Measurements from ENCODE around the gene PANX2. TPM values are rescaled to one million over a fixed set of nuclear protein-coding genes. Genes with fewer than 3 reads are reported as not detected.

PANX2 gene
- total and polyA plus RNA-seq, 2 of the 13 experiments (the other 11 are each of a cell fraction or from before 2014, with no cell fraction given), result 0.15 to 1.1 TPM

DNA sequence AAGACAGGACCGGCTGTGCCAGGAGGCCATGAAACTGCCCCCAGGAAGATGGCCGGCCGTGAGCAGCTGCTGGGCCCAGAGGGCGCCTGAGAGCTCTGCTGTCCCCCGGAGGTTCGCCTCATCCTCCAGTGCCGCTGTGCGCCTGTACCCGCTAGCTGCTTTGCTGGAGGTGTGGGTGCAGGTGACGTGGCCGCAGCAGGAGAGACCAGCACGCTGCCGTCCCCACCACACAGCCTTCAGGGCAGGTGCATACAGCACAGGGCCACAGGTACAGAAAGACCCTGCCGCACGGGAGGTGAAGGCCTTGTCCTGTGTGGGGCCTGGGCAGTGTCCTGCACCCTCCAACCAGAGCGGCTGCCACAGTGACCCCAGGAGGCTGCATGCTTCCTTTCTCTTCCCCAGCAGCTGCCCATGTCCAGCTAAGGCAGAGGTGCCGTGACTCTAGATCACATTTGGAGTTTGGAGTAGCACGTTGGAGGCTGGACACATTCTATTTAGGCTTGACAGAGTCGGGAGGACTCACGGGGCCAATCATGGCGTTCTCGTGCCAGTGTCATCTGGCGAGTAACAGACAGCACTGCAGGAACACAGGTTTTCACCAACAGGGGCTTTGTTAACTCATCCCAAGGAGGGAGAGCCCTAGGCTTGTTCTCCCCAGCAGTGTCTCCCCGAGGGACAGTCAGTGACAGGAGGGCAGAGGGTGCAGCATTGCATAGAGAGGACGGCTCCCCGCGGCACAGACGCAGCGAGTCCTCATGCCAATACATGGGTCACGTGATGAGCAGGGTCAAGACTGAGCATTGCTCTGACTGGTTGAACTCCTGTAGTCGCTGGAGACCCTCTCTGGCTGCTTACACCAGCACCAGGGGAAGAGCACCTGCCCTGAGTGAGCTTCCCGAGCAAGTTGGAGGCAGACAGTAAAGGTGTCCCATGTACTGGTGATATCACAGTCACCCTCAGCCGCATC, 18.7 kb upstream of the PANX2 start (continued):
- TF ChIP-seq ATF7 (IDR thresholded peaks at IDR 0.05) (no peak), ATF7 (CRISPR knock-in tag; IDR thresholded peaks at IDR 0.05) (no peak), PRMT3 (CRISPR knock-in tag; IDR thresholded peaks at IDR 0.05; ENCODE audit: borderline replicate concordance, low read depth) (no peak), ZNF235 (CRISPR knock-in tag; IDR thresholded peaks at IDR 0.05; ENCODE audit: borderline replicate concordance) (no peak), SETDB1 (CRISPR knock-in tag; IDR thresholded peaks at IDR 0.05; ENCODE audit: borderline replicate concordance) (no peak), ZFP36L2 (CRISPR knock-in tag; IDR thresholded peaks at IDR 0.05) (no peak), NRL (CRISPR knock-in tag; IDR thresholded peaks at IDR 0.05; ENCODE audit: borderline replicate concordance) (0 out of 2 replicates have a peak, but pooled peaks have one; percentile 64), EEA1 (CRISPR knock-in tag; IDR thresholded peaks at IDR 0.05; ENCODE audit: borderline replicate concordance) (0 out of 2 replicates have a peak, but pooled peaks have one; percentile 46), CEBPG (CRISPR knock-in tag; IDR thresholded peaks at IDR 0.05) (no peak), MXI1 (IDR thresholded peaks at IDR 0.05; ENCODE audit: borderline replicate concordance, low read depth, low read length) (no peak), MED13 (CRISPR knock-in tag; IDR thresholded peaks at IDR 0.05) (no peak), ZNF12 (CRISPR knock-in tag; IDR thresholded peaks at IDR 0.05) (no peak), MAFF (IDR thresholded peaks at IDR 0.05; ENCODE audit: low read depth, low read length) (no peak), AGO2 (optimal IDR thresholded peaks at IDR 0.05; ENCODE audit: low read depth, low read length) (no peak), TOE1 (CRISPR knock-in tag; IDR thresholded peaks at IDR 0.05) (no peak), DNMT3B (CRISPR knock-in tag; conservative IDR thresholded peaks at IDR 0.05) (no peak), MIER2 (CRISPR knock-in tag; IDR thresholded peaks at IDR 0.05) (no peak), ZMAT3 (CRISPR knock-in tag; conservative IDR thresholded peaks at IDR 0.05) (no peak), SP4 (CRISPR knock-in tag; IDR thresholded peaks at IDR 0.05) (0 out of 2 replicates have a peak, but pooled peaks have one; percentile 52), MATR3 (CRISPR knock-in tag; IDR thresholded peaks at IDR 0.05) (no peak), ZNF773 (CRISPR knock-in tag; IDR thresholded peaks at IDR 0.05; ENCODE audit: borderline replicate concordance) (no peak)
- TF ChIP-seq, protein P1, sequence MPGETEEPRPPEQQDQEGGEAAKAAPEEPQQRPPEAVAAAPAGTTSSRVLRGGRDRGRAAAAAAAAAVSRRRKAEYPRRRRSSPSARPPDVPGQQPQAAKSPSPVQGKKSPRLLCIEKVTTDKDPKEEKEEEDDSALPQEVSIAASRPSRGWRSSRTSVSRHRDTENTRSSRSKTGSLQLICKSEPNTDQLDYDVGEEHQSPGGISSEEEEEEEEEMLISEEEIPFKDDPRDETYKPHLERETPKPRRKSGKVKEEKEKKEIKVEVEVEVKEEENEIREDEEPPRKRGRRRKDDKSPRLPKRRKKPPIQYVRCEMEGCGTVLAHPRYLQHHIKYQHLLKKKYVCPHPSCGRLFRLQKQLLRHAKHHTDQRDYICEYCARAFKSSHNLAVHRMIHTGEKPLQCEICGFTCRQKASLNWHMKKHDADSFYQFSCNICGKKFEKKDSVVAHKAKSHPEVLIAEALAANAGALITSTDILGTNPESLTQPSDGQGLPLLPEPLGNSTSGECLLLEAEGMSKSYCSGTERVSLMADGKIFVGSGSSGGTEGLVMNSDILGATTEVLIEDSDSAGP (CRISPR knock-in tag; IDR thresholded peaks at IDR 0.05; ENCODE audit: borderline replicate concordance), result peak; percentile 45; the same call in 1 of the 2 replicates
- TF ChIP-seq, protein P2, sequence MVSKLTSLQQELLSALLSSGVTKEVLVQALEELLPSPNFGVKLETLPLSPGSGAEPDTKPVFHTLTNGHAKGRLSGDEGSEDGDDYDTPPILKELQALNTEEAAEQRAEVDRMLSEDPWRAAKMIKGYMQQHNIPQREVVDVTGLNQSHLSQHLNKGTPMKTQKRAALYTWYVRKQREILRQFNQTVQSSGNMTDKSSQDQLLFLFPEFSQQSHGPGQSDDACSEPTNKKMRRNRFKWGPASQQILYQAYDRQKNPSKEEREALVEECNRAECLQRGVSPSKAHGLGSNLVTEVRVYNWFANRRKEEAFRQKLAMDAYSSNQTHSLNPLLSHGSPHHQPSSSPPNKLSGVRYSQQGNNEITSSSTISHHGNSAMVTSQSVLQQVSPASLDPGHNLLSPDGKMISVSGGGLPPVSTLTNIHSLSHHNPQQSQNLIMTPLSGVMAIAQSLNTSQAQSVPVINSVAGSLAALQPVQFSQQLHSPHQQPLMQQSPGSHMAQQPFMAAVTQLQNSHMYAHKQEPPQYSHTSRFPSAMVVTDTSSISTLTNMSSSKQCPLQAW (CRISPR knock-in tag; IDR thresholded peaks at IDR 0.05), result peak; percentile 53; the same call in 1 of the 2 replicates
- TF ChIP-seq, protein P3, sequence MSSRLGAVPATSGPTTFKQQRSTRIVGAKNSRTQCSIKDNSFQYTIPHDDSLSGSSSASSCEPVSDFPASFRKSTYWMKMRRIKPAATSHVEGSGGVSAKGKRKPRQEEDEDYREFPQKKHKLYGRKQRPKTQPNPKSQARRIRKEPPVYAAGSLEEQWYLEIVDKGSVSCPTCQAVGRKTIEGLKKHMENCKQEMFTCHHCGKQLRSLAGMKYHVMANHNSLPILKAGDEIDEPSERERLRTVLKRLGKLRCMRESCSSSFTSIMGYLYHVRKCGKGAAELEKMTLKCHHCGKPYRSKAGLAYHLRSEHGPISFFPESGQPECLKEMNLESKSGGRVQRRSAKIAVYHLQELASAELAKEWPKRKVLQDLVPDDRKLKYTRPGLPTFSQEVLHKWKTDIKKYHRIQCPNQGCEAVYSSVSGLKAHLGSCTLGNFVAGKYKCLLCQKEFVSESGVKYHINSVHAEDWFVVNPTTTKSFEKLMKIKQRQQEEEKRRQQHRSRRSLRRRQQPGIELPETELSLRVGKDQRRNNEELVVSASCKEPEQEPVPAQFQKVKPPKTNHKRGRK (CRISPR knock-in tag; IDR thresholded peaks at IDR 0.05), result no peak

All from HepG2 (cell line).